Activated T-helper 1 cell treated with Interleukin-2 at 50 U/mL for 16 hours (primary cell): ENCODE measurements around the gene CCNL2.

Experiments used
- DNase-seq: peaks from one replicate; pipeline ENCODE4 v3.0.0-alpha.2; 2020; ENCODE audit warnings: low read depth

Gene CCNL2

GRCh38 chr1:1340791-1341548, 58.2 kb downstream of the CCNL2 start:
- no peak for DNase-seq

GRCh38 chr1:1340185-1340584, 59.0 kb downstream of the CCNL2 start:
- no peak for DNase-seq

- no peak for DNase-seq
These were observed 60.9 kb downstream of the CCNL2 start for GRCh38 chr1:1338278-1338677.

GRCh38 chr1:1337793-1338147, 61.4 kb downstream of the CCNL2 start:
- DNase-seq: no peak

- no peak for DNase-seq
These were observed 62.0 kb downstream of the CCNL2 start for GRCh38 chr1:1336931-1337792.

- DNase-seq: no peak
These were observed 62.7 kb downstream of the CCNL2 start for GRCh38 chr1:1336446-1336845.

GRCh38 chr1:1335792-1336248, 63.3 kb downstream of the CCNL2 start:
- no peak for DNase-seq
